HepG2 (cell line): ENCODE measurements around the gene UNG. TPM values are rescaled to one million over a fixed set of nuclear protein-coding genes. Genes with fewer than 3 reads are reported as not detected.

Source experiments
- CTCF ChIP-seq: sonication (generic); formaldehyde crosslinking; IDR thresholded peaks from 2 replicates; pipeline ENCODE4 v1.5.0; 2020; ENCODE audit warnings: mild to moderate bottlenecking, missing genetic modification reagents, moderate library complexity
- HMGXB3 ChIP-seq: sonication (generic); formaldehyde crosslinking; IDR thresholded peaks from 2 replicates; pipeline ENCODE4 v1.4.0; 2020; ENCODE audit warnings: missing genetic modification reagents, borderline replicate concordance
- THAP9 ChIP-seq: sonication (generic); formaldehyde crosslinking; IDR thresholded peaks from 2 replicates; pipeline ENCODE4; 2020; ENCODE audit warnings: missing genetic modification reagents, mild to moderate bottlenecking, borderline replicate concordance
- THYN1 ChIP-seq: sonication (generic); formaldehyde crosslinking; IDR thresholded peaks from 2 replicates; pipeline ENCODE4 v1.8.1; 2023; ENCODE audit warnings: low read depth, mild to moderate bottlenecking, moderate library complexity, missing genetic modification reagents, borderline replicate concordance
- ZNF12 ChIP-seq: sonication (generic); formaldehyde crosslinking; IDR thresholded peaks from 2 replicates; pipeline ENCODE4 v1.5.0; 2020; ENCODE audit warnings: missing genetic modification reagents
- polyA plus RNA-seq, 8 experiments: library from polyadenylated mRNA; depleted of rRNA in 3 of 8; stranded (reverse) in 7 of 8; unstranded in 1 of 8; fragments of >200 nt; fragmentation: Illumina TruSeq in 4 of 8; extraction: Trizol in 4 of 8; gene quantifications; 2 replicates each; pipeline versions ENCODE4 v1.2.1 to v1.2.3, GENCODE V29; 2011 to 2016; ENCODE audit warnings: low read depth in 4 of 8, missing spikeins in 1 of 8, mixed read lengths in 1 of 8; ENCODE audit not compliant: insufficient read depth in 1 of 8
- total RNA-seq, 5 experiments: library from RNA; depleted of rRNA; stranded (reverse); fragments of >200 nt; fragmentation: Illumina TruSeq; extraction: Trizol; gene quantifications; 2 replicates each; pipeline ENCODE4 v1.2.3, GENCODE V29; 2016; ENCODE audit warnings: low read depth in 1 of 5
- TF ChIP-seq, protein P1 (sequence below): sonication (generic); formaldehyde crosslinking; IDR thresholded peaks from one replicate; pipeline ENCODE4 v1.5.1; 2020; ENCODE audit warnings: mild to moderate bottlenecking, missing genetic modification reagents; ENCODE audit errors: not compliant biosample characterization
- TF ChIP-seq, protein P2 (sequence below): sonication (generic); formaldehyde crosslinking; IDR thresholded peaks from 2 replicates; pipeline ENCODE4 v1.5.1; 2020; ENCODE audit warnings: missing genetic modification reagents, mild to moderate bottlenecking, borderline replicate concordance

The UNG gene
- total and polyA plus RNA-seq, 2 of the 13 experiments (the other 11 are each of a cell fraction or from before 2014, with no cell fraction given): 23.3 to 114 TPM

DNA sequence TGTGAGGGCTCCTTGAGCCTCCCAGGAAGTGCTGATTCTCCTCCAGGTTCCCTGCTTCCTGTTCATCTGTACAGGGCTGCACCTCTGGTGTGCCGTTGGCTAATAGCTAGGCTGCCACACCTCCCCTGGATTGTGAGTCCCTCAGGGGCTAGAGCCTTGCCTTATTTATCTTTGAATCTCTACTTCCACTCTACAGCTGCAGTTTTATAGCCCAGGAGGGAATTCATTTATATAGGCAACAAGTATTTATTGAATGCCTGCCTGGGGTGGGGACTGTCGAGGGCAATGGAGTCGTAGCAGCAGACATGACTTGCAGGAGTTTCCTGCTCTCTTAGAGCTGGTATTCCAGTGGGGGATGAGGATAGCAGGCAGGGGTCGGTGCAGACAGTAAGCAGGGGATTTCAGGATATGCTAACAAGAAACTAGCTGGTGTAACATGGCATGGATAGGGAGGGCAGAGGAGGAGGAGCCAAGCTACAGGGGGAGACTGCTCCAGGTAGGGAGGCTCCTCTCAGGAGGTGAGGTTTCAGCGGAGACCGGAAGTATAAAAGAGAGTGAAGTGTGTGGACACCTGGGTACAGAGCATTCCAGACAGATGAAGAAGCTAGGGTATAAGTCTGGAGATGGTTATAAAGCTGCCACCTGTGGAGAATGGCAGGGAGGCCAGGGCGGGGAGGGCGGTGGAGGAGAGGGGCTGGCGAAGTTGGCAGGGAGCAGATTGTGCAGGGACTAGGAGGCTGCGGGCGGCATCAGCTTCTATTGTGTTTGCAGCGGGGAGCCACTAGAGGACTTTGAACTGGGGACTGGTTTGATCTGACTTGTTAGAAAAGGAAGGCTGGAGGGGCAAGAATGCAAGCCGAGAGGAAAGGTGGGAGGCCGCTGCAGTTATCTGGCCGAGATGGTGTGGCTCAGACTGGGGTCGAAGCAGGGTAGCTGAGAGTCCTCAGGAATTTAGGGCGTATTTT is 27.8 kb upstream of the UNG start (continued):
- TF ChIP-seq CTCF (CRISPR knock-in tag) (peak; percentile 32), THAP9 (CRISPR knock-in tag) (no peak), THYN1 (CRISPR knock-in tag) (no peak), ZNF12 (0 out of 2 replicates have a peak, but pooled peaks have one; percentile 14), HMGXB3 (CRISPR knock-in tag) (no peak)
- TF ChIP-seq, protein P1, sequence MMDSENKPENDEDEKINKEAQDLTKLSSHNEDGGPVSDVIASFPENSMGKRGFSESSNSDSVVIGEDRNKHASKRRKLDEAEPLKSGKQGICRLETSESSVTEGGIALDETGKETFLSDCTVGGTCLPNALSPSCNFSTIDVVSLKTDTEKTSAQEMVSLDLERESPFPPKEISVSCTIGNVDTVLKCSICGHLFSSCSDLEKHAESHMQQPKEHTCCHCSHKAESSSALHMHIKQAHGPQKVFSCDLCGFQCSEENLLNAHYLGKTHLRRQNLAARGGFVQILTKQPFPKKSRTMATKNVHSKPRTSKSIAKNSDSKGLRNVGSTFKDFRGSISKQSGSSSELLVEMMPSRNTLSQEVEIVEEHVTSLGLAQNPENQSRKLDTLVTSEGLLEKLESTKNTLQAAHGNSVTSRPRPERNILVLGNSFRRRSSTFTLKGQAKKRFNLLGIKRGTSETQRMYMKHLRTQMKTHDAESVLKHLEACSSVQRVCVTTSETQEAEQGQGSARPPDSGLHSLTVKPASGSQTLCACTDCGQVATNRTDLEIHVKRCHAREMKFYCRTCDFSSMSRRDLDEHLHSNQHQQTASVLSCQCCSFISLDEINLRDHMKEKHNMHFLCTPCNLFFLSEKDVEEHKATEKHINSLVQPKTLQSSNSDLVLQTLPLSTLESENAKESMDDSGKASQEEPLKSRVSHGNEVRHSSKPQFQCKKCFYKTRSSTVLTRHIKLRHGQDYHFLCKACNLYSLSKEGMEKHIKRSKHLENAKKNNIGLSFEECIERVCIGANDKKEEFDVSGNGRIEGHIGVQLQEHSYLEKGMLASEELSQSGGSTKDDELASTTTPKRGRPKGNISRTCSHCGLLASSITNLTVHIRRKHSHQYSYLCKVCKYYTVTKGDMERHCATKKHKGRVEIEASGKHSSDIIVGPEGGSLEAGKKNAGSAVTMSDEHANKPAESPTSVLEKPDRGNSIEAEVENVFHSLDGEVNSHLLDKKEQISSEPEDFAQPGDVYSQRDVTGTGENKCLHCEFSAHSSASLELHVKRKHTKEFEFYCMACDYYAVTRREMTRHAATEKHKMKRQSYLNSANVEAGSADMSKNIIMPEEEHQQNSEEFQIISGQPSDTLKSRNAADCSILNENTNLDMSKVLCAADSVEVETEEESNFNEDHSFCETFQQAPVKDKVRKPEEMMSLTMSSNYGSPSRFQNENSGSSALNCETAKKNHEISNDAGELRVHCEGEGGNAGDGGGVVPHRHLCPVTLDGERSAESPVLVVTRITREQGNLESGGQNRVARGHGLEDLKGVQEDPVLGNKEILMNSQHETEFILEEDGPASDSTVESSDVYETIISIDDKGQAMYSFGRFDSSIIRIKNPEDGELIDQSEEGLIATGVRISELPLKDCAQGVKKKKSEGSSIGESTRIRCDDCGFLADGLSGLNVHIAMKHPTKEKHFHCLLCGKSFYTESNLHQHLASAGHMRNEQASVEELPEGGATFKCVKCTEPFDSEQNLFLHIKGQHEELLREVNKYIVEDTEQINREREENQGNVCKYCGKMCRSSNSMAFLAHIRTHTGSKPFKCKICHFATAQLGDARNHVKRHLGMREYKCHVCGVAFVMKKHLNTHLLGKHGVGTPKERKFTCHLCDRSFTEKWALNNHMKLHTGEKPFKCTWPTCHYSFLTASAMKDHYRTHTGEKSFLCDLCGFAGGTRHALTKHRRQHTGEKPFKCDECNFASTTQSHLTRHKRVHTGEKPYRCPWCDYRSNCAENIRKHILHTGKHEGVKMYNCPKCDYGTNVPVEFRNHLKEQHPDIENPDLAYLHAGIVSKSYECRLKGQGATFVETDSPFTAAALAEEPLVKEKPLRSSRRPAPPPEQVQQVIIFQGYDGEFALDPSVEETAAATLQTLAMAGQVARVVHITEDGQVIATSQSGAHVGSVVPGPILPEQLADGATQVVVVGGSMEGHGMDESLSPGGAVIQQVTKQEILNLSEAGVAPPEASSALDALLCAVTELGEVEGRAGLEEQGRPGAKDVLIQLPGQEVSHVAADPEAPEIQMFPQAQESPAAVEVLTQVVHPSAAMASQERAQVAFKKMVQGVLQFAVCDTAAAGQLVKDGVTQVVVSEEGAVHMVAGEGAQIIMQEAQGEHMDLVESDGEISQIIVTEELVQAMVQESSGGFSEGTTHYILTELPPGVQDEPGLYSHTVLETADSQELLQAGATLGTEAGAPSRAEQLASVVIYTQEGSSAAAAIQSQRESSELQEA (CRISPR knock-in tag): no peak
- TF ChIP-seq, protein P2, sequence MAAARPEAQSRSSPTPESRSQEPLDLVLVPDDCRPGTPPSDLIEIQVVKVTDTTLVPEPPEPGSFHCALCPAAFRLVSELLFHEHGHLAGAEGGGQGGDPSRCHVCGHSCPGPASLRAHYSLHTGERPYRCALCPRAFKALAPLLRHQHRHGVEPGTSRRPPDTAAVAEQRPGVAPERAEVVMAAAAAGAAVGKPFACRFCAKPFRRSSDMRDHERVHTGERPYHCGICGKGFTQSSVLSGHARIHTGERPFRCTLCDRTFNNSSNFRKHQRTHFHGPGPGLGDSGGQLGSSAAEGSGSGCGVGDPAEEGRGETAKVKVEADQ (CRISPR knock-in tag): no peak
